Hepatic stellate cell (primary cell): Measurements from ENCODE around the gene TMEM217.
A peak's percentile ranks its signal among the peaks of the same experiment; 100 is the strongest.

Source experiments
- DNase-seq: peaks from one replicate; pipeline ENCODE4 v3.0.0; 2011; ENCODE audit warnings: low spot score

TMEM217 gene

DNA sequence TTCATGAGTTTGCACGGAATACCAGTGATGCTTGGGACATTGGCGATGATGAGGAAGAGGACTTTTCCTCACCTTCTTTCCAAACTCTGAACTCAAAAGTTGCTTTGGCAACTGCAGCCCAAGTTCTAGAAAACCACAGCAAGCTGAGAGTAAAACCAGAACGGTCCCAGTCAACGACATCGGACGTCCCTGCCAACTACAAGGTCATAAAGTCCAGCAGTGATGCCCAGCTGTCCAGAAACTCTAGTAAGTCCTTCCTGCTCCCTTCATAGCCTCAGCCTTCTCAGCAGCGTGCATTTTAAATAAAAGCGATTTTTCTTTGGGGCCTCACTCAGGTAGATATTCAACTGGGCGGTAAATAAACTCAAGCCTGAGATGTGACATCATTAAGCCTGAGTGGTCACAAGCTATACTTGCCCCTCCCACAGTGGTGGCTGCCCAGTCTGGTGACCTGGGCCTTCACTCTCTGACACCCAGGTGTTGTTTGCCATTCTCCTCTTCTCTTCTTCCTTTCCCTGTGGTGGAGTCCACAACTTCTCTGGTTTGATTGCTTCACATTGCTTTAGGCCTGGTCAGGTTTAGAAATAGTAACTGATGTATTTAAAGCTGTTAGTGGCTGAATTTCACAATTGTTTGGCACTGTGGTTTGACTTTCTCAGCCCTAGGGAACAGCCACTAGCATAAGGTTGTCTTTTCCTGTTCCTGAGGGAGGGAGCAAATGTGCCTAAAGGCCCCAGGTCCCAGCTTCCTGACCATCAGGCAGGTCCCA lies 21.6 kb upstream of the TMEM217 start:
- peak; percentile 14 for DNase-seq

DNA sequence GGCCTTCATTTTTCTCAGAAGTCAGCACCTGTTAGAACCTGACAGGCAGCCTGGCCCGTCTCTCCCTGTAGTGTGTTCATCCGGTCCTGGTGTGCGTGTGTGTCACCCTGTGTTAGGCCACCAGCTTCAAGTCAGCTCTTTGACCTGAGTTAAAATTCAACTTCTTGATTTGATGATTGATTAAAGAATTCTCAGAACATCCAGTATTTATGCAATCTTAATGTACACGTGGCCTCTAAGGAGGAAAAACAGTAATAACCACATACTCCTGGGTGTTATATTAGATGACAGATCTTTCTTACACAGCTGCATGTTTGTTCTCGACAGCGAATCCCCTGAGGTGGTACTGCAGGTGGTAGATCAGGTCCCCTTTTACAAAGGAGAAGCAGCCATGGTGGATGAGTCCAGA lies 19.1 kb upstream of the TMEM217 start:
- no peak for DNase-seq

- no peak for DNase-seq
Measured at GRCh38 chr6:37275350-37275749, 17.4 kb upstream of the TMEM217 start.

GRCh38 chr6:37273690-37274089 lies 15.7 kb upstream of the TMEM217 start:
- no peak for DNase-seq

DNA sequence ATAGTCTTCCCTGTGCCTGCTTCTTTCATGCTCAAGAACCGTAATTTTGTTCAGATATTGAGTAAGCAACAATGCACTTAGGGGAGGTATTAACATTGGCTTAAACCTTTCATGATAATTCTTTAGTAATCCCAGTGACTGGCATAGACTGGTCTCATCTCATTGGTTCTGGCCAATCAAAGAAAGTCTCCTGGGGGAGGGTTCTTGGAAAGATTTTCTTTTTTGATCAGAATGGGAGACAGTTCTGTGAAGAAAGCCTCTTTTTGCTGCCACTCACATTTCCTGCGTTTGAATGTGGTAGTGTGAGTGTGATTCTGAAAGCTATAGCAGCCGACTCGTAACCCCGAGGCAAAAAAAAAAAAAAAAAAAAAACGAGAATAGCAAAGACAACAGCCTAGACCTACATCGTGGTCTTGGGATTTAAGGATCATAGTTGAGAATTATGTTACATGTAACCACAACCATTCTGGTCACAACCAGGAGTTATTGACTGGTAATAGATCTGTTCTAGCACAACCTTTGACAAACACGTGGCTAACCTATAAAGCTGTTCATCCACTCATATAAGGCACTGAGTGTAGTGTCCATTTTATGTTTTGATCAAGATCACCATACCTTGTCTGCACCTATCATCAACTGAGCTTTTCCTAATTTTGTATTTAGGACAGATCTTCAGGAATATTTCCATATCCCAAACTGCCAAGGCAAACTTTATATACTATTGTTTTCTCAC lies 15.1 kb upstream of the TMEM217 start:
- no peak for DNase-seq

- no peak for DNase-seq
Measured at GRCh38 chr6:37269105-37269504, 11.2 kb upstream of the TMEM217 start.

DNA sequence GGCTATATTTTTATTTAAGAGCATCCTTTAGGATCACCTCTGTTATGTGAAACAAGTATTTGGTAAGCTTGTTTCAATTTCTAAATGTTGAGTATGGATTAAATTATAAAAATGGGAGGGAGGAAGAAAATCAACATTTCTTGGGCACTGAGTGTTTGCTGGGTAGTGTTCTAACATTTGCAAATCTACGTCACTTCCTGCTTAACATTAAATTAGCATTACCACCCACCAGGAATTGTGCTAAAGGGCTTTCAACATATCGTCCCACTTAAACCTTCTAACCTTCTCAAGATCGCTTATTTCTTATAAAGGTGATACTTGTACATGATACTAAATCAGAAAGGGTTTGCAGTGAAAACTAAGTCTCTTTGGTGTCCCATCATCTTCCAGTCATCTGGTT lies 7.9 kb upstream of the TMEM217 start:
- no peak for DNase-seq

DNA sequence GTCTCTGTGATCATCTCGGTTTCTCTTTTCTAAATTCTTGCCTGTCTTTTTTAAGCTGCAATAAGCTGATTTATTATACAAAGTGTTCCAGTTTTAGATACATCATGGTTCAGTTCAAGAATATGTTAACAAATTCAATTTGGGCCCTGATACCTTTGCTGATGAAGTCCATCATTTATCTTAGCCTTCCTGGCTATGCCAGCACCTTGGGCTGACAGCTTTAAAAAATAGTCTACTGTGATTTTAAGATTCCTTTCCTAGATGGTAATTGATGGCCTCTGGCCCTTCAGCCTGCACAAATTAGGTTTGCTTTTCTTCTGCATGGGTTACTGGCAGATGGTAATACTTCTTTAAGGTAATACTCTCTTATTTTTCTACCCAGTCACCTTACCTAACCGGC lies 7.1 kb upstream of the TMEM217 start:
- no peak for DNase-seq

GRCh38 chr6:37262446-37263026 lies 4.6 kb upstream of the TMEM217 start:
- no peak for DNase-seq

DNA sequence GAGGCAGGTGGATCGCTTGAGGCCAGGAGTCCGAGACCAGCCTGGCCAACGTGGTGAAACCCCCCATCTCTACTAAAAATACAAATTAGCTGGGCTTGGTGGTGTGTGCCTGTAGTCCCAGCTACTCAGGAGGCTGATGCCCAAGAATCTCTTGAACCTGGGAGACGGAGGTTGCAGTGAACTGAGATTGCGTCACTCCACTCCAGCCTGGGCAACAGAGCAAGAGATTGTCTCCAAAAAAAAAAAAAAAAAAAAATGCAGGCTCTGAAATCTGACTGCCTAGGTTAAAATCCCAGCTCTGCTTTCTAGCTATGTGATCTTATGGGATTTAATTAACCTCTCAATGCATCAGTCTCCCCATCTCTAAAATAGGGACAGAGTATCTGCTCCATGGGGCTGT lies 3.3 kb upstream of the TMEM217 start:
- DNase-seq: no peak

- no peak for DNase-seq
Measured at GRCh38 chr6:37260444-37260843, 2.5 kb upstream of the TMEM217 start.

DNA sequence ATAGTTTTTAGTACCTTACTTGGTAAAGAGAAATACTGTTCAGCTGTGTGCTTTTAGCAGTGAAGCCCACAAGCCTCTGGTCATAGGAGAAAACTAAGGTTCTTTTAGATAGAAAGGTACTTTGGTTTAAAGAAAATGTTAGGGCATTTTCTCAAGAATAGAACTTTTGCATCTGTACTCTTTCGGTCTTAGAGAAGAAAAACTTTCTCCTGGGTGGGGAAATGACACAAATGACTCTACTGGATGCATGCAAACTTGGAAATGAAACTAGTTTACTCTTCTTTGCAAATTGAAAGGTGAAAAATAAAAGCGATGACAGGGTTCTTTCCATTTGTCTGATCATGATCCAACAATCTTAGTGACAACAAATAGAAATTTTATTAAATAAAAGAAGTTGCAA lies 2.1 kb upstream of the TMEM217 start:
- DNase-seq: no peak

GRCh38 chr6:37259191-37259590 lies 1.2 kb upstream of the TMEM217 start:
- DNase-seq: no peak

DNA sequence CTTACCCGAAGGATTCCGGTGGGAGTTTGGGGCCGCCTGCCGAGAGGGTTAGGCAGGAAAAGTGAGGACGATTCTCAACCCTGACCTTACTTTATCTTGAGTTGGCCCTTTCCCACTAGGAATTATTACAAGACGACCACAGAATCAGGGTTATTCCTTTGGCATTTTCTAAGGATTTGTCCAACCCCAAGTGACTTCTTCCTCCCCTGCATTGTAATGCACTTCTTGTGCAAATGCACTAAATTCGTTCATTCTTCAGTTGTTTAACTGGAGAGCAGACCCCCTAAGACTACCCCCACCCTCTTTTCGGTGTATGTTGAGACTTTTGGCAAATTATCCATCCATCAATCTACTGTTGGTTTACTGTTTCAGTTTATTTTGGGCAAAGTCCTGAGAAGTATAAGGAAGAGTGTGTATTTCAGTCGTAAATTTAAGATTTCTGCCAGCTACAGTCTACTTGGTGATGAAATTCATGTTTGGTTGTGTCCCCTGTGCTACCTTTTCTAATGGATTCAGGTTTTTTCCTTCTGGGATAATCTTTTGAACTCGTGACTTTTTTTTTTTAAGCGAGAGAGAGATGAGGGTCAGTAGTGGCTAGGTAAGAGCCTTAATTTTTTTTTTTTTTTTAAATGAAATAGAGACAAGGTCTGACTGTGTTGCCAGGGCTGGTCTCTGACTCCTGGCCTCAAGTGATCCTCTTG lies 611 bp upstream of the TMEM217 start:
- no peak for DNase-seq

DNA sequence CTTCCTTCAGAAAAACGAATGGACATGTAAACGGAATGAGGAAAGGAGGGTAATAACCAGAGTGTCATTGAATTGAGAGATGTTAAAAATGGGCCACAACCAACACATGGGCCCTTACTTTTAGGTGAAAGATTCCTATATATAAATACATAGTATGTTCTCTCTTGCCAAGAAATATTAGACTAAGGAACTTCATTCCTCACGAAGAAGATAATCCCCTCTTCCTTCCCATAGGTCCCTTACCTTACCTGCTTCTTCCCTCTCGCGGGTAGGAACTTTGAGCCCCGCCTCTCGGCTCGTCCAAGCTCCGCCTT lies 667 bp downstream of the TMEM217 start:
- no peak for DNase-seq

DNA sequence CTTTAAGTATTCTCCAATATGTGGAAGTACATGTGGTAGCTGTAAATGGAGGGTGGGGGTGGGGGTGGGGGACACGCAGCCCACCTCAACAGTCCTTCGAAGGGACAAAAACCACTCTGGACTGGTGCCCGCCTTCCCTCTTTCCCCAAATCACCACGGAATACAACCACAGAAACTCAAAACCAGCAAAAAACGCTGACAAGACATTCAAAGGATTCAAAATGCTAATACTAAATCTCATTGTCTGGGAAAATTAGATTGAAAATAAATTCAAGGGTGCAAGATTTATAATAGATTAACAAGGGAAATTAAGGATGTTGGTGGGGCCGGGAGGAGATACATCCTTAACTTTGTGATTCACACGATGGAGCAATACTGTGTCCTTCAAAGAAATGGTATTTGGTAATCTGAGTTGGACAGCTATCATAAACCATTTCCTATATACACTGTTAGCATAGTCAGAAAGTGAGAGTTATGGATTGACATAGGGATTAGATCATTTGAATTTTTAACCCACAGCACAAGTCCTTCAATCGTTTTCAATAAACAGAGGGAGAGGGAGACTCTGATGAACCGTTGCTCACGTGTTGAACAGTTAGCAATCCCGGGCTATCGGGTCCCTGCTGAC lies 1.1 kb downstream of the TMEM217 start:
- no peak for DNase-seq

DNA sequence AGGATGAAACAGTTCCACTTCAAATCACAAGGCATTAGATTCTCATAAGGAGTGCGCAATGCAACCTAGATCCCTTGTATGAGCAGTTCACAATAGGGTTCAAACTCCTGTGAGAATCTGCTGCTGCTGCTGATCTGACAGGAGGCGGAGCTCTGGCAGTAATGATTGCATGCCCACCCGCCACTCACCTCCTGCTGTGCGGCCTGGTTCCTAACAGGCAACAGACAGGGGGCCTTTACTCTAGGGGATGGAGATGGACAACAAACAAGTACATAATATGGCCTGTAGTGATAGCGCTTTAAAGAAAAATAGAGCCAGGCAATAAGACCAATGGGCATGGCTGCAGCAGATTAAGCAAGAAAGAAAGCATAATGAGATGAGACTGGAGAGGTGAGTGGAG lies 3.1 kb downstream of the TMEM217 start:
- no peak for DNase-seq

DNA sequence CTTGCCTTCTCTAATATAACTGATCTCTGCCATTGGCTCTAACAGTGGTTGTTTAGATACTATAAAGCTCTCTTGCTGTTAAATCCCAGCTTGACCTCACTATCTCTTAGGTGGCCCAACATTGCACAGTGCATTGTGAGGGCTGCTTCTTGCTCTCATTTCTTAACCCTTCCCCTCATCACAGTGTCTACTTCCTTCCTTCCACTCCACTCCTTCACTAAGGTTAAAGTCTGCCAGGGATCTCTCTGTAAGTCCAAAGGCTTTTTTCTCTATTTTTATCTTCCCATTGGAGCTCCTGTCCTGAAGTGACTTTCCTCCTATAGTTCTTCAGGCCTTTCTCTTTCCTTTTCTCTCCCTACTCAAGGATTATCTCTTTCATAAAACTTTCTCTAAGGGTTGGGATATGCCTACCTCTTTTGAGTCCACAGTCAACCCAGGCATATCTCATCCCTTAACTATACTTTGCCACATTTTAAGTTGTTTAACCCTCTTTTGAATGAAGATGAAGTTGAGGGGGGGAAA lies 4.4 kb downstream of the TMEM217 start:
- no peak for DNase-seq

- peak; percentile 15 for DNase-seq
Measured at GRCh38 chr6:37251211-37251780, 6.6 kb downstream of the TMEM217 start.

DNA sequence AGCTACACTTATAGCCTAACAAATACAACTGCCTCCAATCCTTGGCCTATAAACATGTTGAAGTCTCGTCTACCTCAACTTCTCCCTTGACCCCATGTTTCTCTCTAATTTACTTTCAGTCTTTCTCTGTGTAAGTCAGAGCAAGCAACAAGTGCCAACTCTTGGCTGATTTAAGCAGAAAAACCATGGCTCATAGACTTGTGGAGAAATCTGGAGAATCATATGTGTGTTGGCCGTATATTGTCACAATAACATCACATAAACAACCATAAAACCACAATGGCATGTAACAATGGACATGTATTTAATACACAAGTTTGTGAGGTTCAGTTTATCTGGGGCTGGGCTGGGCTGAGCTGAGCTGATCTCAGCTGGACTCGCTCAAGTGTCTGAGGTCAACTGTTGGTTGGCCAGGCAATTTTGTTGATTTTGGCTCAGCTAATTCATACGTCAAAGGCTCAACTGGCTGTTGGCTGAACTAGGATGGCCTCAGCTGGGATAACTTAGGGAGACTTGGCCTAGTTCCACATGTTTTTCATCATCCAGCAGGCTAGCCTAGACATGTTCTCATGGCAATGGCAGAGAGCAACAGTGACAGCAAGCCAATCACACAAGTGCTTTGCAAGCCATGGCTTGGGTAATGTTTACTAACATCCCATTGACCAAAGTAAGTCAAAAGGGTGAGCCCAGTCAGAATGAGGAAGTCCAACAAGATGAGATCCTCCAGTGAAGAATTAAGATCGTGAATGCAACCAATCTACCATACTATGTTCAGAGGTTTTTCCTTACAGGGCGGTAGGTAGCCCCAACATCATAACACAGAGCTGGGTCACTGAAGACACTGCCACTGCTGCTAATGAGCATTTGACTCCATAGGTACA lies 13.3 kb downstream of the TMEM217 start:
- DNase-seq: peak; percentile 70
